HG03575 (cell line): ENCODE measurements around the gene CDC14B.

Experiments used
- ATAC-seq: cut with Tn5 transposase; IDR thresholded peaks from one replicate; pipeline ENCODE4 v1.9.1; 2021; ENCODE audit not compliant: unreplicated experiment, insufficient number of reproducible peaks, low FRiP score; ENCODE audit errors: extremely low read depth

Gene CDC14B

DNA sequence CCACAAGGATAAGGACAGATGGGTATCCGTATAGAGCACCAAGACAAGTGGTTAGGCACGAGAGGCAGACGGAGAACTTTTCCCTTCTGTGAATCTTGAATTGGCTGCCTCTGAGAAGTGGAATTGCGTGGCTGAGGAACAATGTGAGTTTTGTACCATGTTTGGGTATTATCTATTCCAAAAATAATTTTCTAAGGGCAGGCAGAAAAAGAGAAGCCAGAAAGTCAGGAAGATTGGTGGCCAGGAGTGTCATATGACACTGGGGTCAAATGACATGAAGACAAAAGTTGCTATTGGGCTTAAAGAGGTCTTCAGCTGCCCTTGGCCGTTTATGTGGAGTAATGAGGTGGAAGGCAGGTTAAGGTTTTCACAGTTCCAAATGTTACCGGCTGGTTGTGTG lies 155.2 kb downstream of the CDC14B start:
- no peak for ATAC-seq

GRCh38 chr9:96462541-96462940 lies 157.1 kb downstream of the CDC14B start:
- ATAC-seq: no peak

DNA sequence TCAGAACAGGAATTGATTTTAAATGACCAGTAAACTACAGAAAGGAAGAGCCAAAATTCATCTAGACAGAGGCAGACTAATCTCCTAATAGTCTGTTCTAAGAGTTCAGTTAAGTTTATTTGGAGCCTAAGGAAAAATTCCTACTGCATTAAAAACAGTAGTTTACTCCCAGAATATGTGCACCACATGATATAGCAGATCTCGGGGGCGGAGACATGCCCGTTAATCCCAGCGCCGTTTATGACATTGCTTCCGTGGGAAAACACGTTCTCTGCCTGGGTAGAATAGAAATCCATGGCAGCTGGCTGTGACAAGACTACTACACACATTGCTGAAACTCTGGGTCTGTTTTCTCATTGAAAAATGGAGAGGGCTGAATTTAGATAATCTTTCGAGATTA lies 158.3 kb downstream of the CDC14B start:
- ATAC-seq: no peak

GRCh38 chr9:96460882-96461281 lies 158.8 kb downstream of the CDC14B start:
- no peak for ATAC-seq

GRCh38 chr9:96460470-96460869 lies 159.2 kb downstream of the CDC14B start:
- no peak for ATAC-seq

DNA sequence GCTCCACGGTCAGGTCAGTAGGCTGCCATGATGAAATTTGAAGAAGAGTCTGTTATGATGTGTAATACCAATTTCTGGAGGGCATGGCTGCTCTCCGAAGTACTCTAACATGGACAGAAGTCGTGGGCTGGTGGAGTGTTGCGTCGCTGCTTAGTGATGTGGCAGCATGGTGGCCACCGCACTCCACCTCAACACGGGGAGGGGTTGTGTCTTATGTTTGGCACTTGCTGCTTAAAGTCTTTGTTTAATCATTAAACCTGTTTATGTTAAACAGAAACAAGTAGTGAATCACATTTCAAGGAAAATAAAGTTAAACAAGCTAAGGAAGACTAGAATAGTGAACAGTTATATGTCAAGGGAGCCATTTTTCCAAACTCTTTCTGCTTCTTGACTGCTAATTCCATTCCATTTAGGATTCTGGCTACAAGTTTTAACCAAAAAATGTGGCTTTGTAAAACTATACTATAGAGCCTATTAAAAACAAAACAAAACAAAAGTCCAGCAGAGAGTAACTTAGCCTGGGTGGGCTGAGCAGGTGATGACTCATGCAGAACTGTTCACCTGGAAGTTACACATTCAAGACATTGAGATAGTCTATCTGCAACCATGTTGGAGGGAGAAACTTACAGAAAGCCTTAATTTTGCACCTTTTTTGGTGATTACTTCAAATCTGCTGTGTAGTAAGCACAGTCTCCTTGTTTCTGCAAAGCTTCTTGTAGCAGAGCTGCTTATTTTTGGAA lies 160.2 kb downstream of the CDC14B start:
- no peak for ATAC-seq

- ATAC-seq: no peak
Observed at GRCh38 chr9:96458226-96458625, 161.4 kb downstream of the CDC14B start.

- no peak for ATAC-seq
Observed at GRCh38 chr9:96457266-96457665, 162.4 kb downstream of the CDC14B start.

DNA sequence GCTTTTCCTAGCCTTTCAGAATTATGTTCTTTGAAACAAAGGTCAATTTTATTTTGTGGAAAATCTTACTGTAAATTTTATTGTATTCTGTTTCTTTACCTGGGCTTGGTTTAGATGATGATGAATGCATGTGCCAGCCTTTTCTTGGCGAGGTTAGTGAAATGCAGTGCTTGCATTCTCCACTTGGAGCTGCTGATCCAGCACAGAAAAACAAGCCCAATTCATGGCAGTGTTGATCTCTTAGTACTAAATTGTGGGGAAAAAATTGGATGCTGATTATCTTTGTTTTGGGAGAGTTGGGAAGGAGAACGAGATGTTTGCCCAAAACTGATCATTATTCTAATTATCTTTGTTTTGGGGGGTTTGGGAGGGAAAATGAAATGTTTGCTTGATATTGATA lies 166.0 kb downstream of the CDC14B start:
- ATAC-seq: no peak

GRCh38 chr9:96450613-96451528 lies 168.8 kb downstream of the CDC14B start:
- no peak for ATAC-seq
